GM12865 (cell line): ENCODE results near the gene MARCKSL1.
"Not testable (repeated sequence)": the region's sequence is repeated elsewhere in the genome, so short reads cannot be mapped to it uniquely, and the experiment has no call there.

Experiments used
- DNase-seq: peaks from one replicate; pipeline ENCODE4 v3.0.0; 2010; ENCODE audit warnings: low read depth
- H3K4me3 ChIP-seq: 2 replicates; pipeline ENCODE4 v1.5.1; 2011; ENCODE audit warnings: mild to moderate bottlenecking, low read depth, low read length, control low read depth
- CTCF ChIP-seq: IDR thresholded peaks from 2 replicates; pipeline ENCODE4 v1.5.1; 2011; ENCODE audit warnings: low read length, control low read depth, low read depth, inconsistent platforms; ENCODE audit not compliant: insufficient read depth; ENCODE audit errors: missing control alignments

The MARCKSL1 gene

GRCh38 chr1:32305310-32305709 is 30.7 kb downstream of the MARCKSL1 start:
- H3K4me3 ChIP-seq = no peak overlapping the region
- no peak for DNase-seq
- TF ChIP-seq CTCF = no peak

DNA sequence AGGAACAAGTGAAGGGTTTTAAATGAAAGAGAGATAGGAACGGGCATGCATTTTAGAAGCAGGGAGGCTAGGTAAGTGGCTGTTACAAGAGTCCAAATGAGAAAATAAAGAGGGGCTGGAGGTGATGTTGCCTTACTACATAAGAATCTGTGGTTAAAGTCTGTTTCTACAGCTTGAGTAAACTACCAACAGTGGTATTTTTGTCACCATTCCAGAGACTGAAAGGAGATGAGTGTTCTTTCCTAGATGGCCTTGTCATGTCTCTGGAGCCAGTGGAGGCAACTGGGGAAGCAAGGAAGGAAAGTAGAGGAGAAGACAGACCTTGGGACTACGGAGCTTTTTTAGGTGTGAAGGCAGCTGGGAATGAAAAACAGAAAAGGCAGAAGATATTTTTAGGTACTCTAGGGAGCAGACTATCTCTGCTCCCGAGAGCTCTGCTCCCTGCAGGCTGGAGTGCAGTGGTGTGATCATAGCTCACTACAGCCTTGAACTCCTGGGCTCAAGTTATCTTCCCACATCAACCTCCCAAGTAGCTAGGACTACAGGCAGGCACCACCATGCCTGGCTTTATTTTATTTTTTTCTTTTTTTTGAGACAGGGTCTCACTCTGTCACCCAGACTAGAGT is 31.9 kb downstream of the MARCKSL1 start:
- TF ChIP-seq CTCF = no peak
- no peak for DNase-seq
- H3K4me3 ChIP-seq = no peak overlapping the region

DNA sequence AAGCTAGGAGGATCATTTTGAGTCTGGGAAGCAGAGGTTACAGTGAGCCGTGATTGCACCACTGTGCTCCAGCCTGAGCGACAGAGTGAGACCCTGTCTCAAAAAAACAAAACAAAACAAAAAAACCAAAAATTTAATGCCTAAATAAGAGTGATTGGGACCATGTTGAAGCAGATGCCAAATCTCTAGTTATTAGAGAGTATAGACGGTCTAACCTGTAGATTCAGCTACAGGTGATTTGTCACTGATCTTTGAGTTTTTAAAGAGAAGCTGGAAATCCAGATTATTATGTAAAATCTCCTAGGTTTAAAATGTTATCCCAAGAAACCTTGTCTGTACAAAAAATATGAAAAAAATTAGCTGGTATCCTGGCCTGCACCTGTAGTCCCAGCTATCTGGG is 32.7 kb downstream of the MARCKSL1 start:
- TF ChIP-seq CTCF = no peak
- no peak for DNase-seq
- H3K4me3 ChIP-seq = no peak overlapping the region

DNA sequence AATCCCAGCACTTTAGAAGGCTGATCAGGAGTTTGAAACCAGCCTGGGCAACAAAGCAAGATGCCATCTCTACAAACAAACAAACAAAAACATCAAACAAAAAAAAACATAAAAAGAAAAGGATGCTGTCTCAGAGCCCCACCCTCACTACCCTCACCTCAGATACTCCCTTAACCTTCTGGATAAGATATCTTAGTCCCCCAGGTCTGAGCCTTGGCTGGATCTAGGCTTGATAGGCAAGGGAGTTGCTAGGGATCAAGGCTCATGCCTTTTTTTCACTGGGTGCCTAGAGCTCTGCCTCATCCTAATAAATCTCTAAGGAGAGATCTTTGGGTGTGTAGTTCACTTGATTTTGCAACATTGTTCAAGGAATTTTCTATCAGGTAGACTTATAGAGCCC is 36.7 kb downstream of the MARCKSL1 start:
- no peak overlapping the region for H3K4me3 ChIP-seq
- TF ChIP-seq CTCF = no peak
- no peak for DNase-seq

DNA sequence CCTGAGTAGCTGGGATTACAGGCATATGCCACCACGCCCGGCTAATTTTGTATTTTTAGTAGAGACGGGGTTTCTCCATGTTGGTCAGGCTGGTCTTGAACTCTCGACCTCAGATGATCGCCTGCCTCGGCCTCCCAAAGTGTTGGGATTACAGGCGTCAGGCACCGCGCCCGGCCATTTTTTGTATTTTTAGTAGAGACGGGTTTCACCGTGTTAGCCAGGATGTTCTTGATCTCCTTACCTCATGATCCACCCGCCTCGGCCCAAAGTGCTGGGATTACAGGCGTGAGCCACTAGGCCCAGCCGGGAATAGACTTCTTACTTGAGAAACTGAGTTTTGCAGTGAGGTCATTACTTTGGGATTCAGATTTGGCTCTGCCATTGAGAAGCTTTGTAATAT is 37.8 kb downstream of the MARCKSL1 start:
- DNase-seq = not testable (repeated sequence)

GRCh38 chr1:32291708-32292538 is 44.1 kb downstream of the MARCKSL1 start, which contains the start of gene HDAC1:
Gene HDAC1 (plus strand): TSS chr1:32292083. CDS start chr1:32292170, 87 bp downstream.
- peak; percentile 99 for DNase-seq
- no peak for TF ChIP-seq CTCF
- H3K4me3 ChIP-seq = peak within 1 kb of the TSS; percentile 60

More for the DNA sequence above, 37.8 kb downstream of the MARCKSL1 start:
- H3K4me3 ChIP-seq = not testable (repeated sequence)

DNA sequence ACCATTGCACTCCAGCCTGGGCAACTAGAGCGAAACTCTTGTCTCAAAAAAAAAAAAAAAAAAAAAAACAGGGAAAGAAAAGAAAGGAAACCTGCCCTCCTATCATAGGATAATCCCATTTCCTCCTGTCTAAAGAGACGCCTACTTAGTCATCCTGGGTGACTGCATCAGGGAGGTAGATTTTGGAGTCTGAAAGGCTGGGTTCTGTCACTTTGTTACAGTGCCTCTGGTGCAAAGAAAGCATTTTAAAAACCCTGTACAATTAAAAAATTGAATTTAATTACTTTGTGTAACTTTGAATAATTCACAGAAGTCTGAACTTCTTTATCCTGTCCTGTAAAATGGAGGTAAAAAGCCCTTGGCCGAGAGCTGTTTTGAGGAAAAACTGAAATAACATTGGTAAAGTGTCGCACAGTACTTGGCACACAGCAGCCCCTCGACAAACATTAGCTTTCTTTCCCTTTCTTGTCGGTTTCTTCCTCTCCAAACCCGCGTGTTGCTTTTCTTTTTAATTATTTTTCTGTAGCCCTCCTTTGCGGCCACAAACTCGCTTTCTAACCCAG is 44.8 kb downstream of the MARCKSL1 start:
- DNase-seq = no peak
- TF ChIP-seq CTCF = no peak
- H3K4me3 ChIP-seq = peak overlapping the region; percentile 60
